Endothelial cell of coronary artery (primary cell): ENCODE data around the gene FRMD4A. TPM values are rescaled to one million over a fixed set of nuclear protein-coding genes. Genes with fewer than 3 reads are reported as not detected.

Source experiments
- total RNA-seq: library from RNA; depleted of rRNA; stranded (reverse); fragments of >200 nt; gene quantifications from 2 replicates; pipeline ENCODE4 v1.2.3, GENCODE V29; 2014

The FRMD4A gene
- total RNA-seq: 78.3 and 90.2 TPM in 2 replicates

DNA sequence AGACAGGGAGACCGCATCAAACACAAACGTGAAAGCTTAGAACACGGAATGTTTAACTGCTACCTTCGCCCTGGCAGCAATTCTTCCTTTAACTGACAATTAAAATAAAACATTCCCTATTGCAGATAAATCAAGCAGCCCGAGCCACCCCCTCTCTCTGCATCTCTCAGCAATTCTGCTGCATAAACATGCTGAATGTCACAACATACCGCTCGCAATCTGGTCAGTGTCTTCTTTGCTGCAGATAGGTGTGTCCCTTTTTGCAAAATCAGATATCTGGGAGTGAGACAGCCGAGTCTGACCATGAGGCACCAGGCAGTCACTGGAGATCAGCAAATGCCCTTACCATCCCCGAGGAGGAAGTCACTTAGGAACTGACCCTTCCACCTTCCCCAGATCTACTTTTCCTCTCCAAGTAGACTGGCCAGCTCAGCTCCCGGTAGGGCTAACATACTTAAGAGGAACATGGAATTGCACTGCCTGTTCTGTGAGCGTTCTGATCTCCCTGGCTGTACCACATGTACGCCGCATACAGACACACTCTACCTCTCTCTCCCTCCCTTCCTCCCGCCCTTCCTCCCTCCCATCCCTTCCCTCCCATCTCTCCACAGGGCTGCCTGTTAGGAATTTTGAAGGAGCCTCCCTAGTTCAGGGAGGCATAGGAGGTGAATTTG is at the start of gene FRMD4A:
TSS of gene FRMD4A (minus strand) at position 537 of the 674 bp plus-strand sequence.

